Measurements from ENCODE around the gene SPP1. TPM values are rescaled to one million over a fixed set of nuclear protein-coding genes. Genes with fewer than 3 reads are reported as not detected.

Gene SPP1
- total and polyA plus RNA-seq, 9 of the 15 experiments (the other 6 are each of a cell fraction or from before 2014, with no cell fraction given), result 0.10 to 0.64 TPM; not detected in 7

GRCh38 chr4:88001871-88002270 is 26.4 kb downstream of the SPP1 start:
- ATAC-seq, result no peak
- no peak overlapping the region for H2AFZ ChIP-seq (ENCODE audit: low read depth, low read length)
- FAIRE-seq, result no peak
- no peaks in the 10 kb centered on the region for H3K9me3 ChIP-seq (replicated peaks; ENCODE audit: control insufficient read depth, insufficient read depth, low read depth, low read length)
- no peaks in the 10 kb centered on the region for H3K9me1 ChIP-seq (ENCODE audit: control insufficient read depth, insufficient read depth, low read length)
- no peaks in the 10 kb centered on the region for H3K79me2 ChIP-seq (ENCODE audit: control insufficient read depth, insufficient read depth, low read length)
- ChIA-PET POLR2A (no interaction called here), CTCF (ENCODE audit: low intra/inter-chr PET ratio) (interaction anchor here (1.0 kb wide), 1 partner anchor 28 kb away, joined by 3 read pairs; no protein-coding TSS in a partner anchor)
- no TSS peak for BruUV-seq (replicated peaks)
- H3K9ac ChIP-seq (ENCODE audit: insufficient read depth in 1 of 2, low read depth in 2 of 2, low read length in 2 of 2), result no peak overlapping the region
- TF ChIP-seq ZBTB49 (CRISPR knock-in tag; IDR thresholded peaks at IDR 0.05; ENCODE audit: borderline replicate concordance) (no peak), TCF7L2 (IDR thresholded peaks at IDR 0.05; ENCODE audit: low read depth, low read length) (no peak), FIP1L1 (IDR thresholded peaks at IDR 0.05; ENCODE audit: low read depth, low read length, poor library complexity, severe bottlenecking) (no peak), TAF15 (IDR thresholded peaks at IDR 0.05; ENCODE audit: low read depth, low read length) (no peak), CBX2 (IDR thresholded peaks at IDR 0.05; ENCODE audit: insufficient read depth, low read length, poor library complexity, severe bottlenecking) (no peak), ATF2 (CRISPR knock-in tag; IDR thresholded peaks at IDR 0.05) (no peak), HBP1 (CRISPR knock-in tag; IDR thresholded peaks at IDR 0.05) (no peak), NR1H2 (CRISPR knock-in tag; IDR thresholded peaks at IDR 0.05) (no peak), ZNF507 (tag; conservative IDR thresholded peaks at IDR 0.05) (no peak), RAD21 (CRISPR knock-in tag; conservative IDR thresholded peaks at IDR 0.05 in 1 of 2, IDR thresholded peaks at IDR 0.05 in 1 of 2) (no peak), SMARCB1 (IDR thresholded peaks at IDR 0.05; ENCODE audit: insufficient read length, low read depth) (no peak), CHD2 (IDR thresholded peaks at IDR 0.05; ENCODE audit: low read depth, low read length) (no peak), ZNF134 (CRISPR knock-in tag; conservative IDR thresholded peaks at IDR 0.05) (no peak)
- no peak overlapping the region for H3K4me2 ChIP-seq (ENCODE audit: insufficient read depth, low read length)
- in situ Hi-C loops (cut with MboI), result no loop called here
- DNase-seq (ENCODE audit: extremely low read depth in 1 of 4, low spot score in 3 of 4), result no peak
- H3K36me3 ChIP-seq (ENCODE audit: control insufficient read depth, insufficient read depth, low read length), result no peaks in the 10 kb centered on the region
- no peaks in the 10 kb centered on the region for H3K4me1 ChIP-seq (replicated peaks in 1 of 2; ENCODE audit: control insufficient read depth in 2 of 2, insufficient read depth in 2 of 2, low read length in 2 of 2)
- H3K27ac ChIP-seq (ENCODE audit: extremely low read depth, low read depth, low read length), result no peak overlapping the region
- peaks cover 6 to 9% of the 10 kb centered on the region in 2 experiments; a peak in 4 of 5 replicates for H3K27me3 ChIP-seq (ENCODE audit: control insufficient read depth in 2 of 2, insufficient read depth in 2 of 2, low read length in 2 of 2)
- intact Hi-C loops (cut with micrococcal nuclease), result no loop called here
- H3K4me3 ChIP-seq, result no peak overlapping the region
- WGBS (ENCODE audit: insufficient coverage, low coverage, missing lambda C conversion rate), result 0% methylated on average over 2 of the region's 3 CpGs
- peaks cover 3% of the 10 kb centered on the region; the same call in 1 of the 2 replicates for H4K20me1 ChIP-seq (replicated peaks; ENCODE audit: control insufficient read depth, insufficient read depth, low read length)

Data from K562 (cell line).